Breast epithelium (tissue), 4 donors: ENCODE results near the gene SNAPC4. TPM values are rescaled to one million over a fixed set of nuclear protein-coding genes. Genes with fewer than 3 reads are reported as not detected.

ENCODE experiments used
- DNase-seq, 2 donors: peaks; one replicate each; pipeline ENCODE4 v3.0.0-alpha.2; 2019; ENCODE audit warnings: low spot score in 2 of 2
- H3K27ac ChIP-seq, 2 donors: fragments of 200-600 bp; sonication (generic) in 1 of 2; one replicate each; pipeline ENCODE4 v1.5.1; 2016 to 2019; ENCODE audit warnings: mild to moderate bottlenecking in 1 of 2
- H3K27me3 ChIP-seq, 2 donors: fragments of 200-600 bp; sonication (generic) in 1 of 2; one replicate each; pipeline versions ENCODE4 v1.5.1 to v1.6.0; 2017 to 2019; ENCODE audit warnings: control low read depth in 1 of 2, mild to moderate bottlenecking in 1 of 2
- H3K36me3 ChIP-seq: fragments of 200-600 bp; one replicate; pipeline ENCODE4 v1.5.1; 2019
- H3K4me1 ChIP-seq, 2 donors: fragments of 200-600 bp; sonication (generic); one replicate each; pipeline ENCODE4 v1.5.1; 2016 to 2019; ENCODE audit warnings: control low read depth in 1 of 2
- H3K4me3 ChIP-seq, 3 donors: fragments of 200-600 bp; sonication (generic); 1 replicate in 2 of 3; 2 replicates in 1 of 3; pipeline ENCODE4 v1.5.1; 2016 to 2019; ENCODE audit warnings: mild to moderate bottlenecking in 3 of 3, moderate library complexity in 2 of 3
- H3K9me3 ChIP-seq, 2 donors: fragments of 200-600 bp; sonication (generic) in 1 of 2; one replicate each; pipeline ENCODE4 v1.5.1; 2016 to 2019; ENCODE audit warnings: control low read depth in 1 of 2
- POLR2A ChIP-seq: fragments of 450-650 bp; IDR thresholded peaks from one replicate; pipeline ENCODE4 v1.6.1; 2016; ENCODE audit warnings: antibody characterized with exemption, mild to moderate bottlenecking, moderate library complexity
- POLR2AphosphoS5 ChIP-seq, 3 donors: sonication (generic); formaldehyde crosslinking; IDR thresholded peaks; one replicate each; pipeline ENCODE4 v1.6.1; 2017; ENCODE audit warnings: antibody characterized with exemption in 3 of 3
- intact Hi-C: fragments of 100-400 bp; cut with DNase I; formaldehyde crosslinking; loops from one replicate; pipeline ENCODE4 v1.15.1; 2023; ENCODE audit warnings: low total_unique reads
- total RNA-seq, 3 donors: library from RNA; depleted of rRNA; stranded (reverse); fragments of >200 nt; gene quantifications; one replicate each; pipeline ENCODE4 v1.1.0, GENCODE V29; 2016
- TF ChIP-seq, protein P1 (sequence below), 3 donors: fragments of 450-650 bp; IDR thresholded peaks; one replicate each; pipeline ENCODE4 v1.5.1; 2016 to 2017; ENCODE audit warnings: antibody characterized with exemption in 3 of 3, mild to moderate bottlenecking in 3 of 3, moderate library complexity in 3 of 3

The SNAPC4 gene
- total RNA-seq, 3 donors from 2014 or later = 4.6 to 7.5 (median 6.7) TPM

GRCh38 chr9:136375096-136375495 lies 24.9 kb downstream of the SNAPC4 start:
- Histone ChIP-seq H3K4me1 (peaks cover 0 to 8% of the 10 kb centered on the region in 2 donors), H3K36me3 (no peaks in the 10 kb centered on the region), H3K9me3 (no peaks in the 10 kb centered on the region), H3K4me3 (no peak overlapping the region), H3K27ac (no peak overlapping the region), H3K27me3 (no peaks in the 10 kb centered on the region)
- TF ChIP-seq POLR2AphosphoS5 (IDR thresholded peaks at IDR 0.05) (no peak), POLR2A (no peak)
- TF ChIP-seq, protein P1, sequence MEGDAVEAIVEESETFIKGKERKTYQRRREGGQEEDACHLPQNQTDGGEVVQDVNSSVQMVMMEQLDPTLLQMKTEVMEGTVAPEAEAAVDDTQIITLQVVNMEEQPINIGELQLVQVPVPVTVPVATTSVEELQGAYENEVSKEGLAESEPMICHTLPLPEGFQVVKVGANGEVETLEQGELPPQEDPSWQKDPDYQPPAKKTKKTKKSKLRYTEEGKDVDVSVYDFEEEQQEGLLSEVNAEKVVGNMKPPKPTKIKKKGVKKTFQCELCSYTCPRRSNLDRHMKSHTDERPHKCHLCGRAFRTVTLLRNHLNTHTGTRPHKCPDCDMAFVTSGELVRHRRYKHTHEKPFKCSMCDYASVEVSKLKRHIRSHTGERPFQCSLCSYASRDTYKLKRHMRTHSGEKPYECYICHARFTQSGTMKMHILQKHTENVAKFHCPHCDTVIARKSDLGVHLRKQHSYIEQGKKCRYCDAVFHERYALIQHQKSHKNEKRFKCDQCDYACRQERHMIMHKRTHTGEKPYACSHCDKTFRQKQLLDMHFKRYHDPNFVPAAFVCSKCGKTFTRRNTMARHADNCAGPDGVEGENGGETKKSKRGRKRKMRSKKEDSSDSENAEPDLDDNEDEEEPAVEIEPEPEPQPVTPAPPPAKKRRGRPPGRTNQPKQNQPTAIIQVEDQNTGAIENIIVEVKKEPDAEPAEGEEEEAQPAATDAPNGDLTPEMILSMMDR (IDR thresholded peaks at IDR 0.05) = no peak
- no peak for DNase-seq
- intact Hi-C loops = no loop called here

- no peak overlapping the region for H3K4me3 ChIP-seq
- intact Hi-C loops = no loop called here
- no peak for TF ChIP-seq POLR2A
- TF ChIP-seq, protein P1 (IDR thresholded peaks at IDR 0.05) = no peak
- no peak for TF ChIP-seq POLR2AphosphoS5 (IDR thresholded peaks at IDR 0.05)
- peak overlapping the region; percentile 19 to 61 for H3K27ac ChIP-seq
- no peaks in the 10 kb centered on the region for H3K36me3 ChIP-seq
- no peak for DNase-seq
- no peaks in the 10 kb centered on the region for H3K27me3 ChIP-seq
- no peaks in the 10 kb centered on the region for H3K9me3 ChIP-seq
- peaks cover 0 to 8% of the 10 kb centered on the region in 2 donors for H3K4me1 ChIP-seq
Measured at GRCh38 chr9:136374183-136374575, 25.8 kb downstream of the SNAPC4 start.

DNA sequence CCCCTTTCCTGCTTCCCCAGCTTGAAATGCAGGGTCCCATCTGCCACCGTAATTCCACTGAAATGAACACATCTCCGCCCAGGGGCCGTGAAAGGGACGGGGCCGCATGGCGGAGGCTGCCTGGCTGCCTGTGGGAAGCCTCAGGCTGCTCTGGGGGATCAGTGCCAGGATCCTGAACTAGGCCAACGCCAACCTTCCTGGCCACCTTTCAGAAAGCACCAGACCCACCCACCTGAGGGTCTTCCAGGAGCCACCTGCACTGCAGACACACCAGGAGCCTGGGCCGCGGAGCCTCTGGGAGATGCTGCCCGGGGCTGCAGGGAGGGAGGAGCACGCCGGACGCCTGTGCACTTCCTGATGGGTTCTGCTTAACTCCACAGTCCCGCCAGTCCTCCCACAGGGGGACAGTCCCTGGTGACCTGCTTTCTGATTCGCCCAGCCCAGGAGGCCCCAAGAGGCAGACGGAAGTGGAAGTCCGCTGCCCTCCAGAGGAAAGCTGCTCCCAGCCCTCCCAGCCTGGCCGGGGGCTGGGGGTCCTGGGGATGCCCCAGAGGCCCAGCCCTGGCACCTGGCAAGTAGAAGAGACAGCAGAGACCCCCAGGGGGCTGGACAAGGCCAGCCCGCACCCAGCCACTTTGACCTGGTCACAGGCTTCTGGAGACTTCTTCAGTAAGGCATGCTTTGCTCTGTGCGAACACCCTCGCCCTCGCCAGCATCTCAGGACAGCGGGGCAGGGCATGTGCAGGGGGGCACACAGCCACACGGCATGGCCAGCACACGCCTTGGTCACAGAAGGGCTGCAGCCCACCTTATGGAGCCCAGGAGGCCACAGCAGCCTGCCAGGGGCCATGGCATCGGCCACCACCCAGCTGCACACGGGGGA lies 26.4 kb downstream of the SNAPC4 start, which contains the start of gene CARD9:
TSS of gene CARD9 (minus strand) at position 370 of the 883 bp plus-strand sequence. CDS start 1,591 bp downstream, outside the sequence.
- Histone ChIP-seq H3K27me3 (no peaks in the 10 kb centered on the region), H3K9me3 (no peaks in the 10 kb centered on the region), H3K27ac (peak within 1 kb of the TSS; percentile 61 to 79), H3K4me3 (peak within 1 kb of the TSS; percentile 24 to 55 (median 31)), H3K36me3 (no peaks in the 10 kb centered on the region), H3K4me1 (peaks cover 0 to 8% of the 10 kb centered on the region in 2 donors)
- intact Hi-C loops = no loop called here
- no peak for DNase-seq
- TF ChIP-seq, protein P1 (IDR thresholded peaks at IDR 0.05) = no peak
- TF ChIP-seq POLR2A (no peak), POLR2AphosphoS5 (IDR thresholded peaks at IDR 0.05) (no peak)

- Histone ChIP-seq H3K4me1 (peaks cover 0 to 8% of the 10 kb centered on the region in 2 donors), H3K27ac (peak overlapping the region; percentile 68 to 79), H3K4me3 (peak overlapping the region; percentile 24 to 55 (median 31)), H3K9me3 (no peaks in the 10 kb centered on the region), H3K27me3 (no peaks in the 10 kb centered on the region), H3K36me3 (no peaks in the 10 kb centered on the region)
- intact Hi-C loops = no loop called here
- TF ChIP-seq POLR2A (no peak), POLR2AphosphoS5 (IDR thresholded peaks at IDR 0.05) (peak in 1 of 3 donors; percentile 32)
- DNase-seq = peak in 1 of 2 donors; percentile 77
Measured at GRCh38 chr9:136372561-136373299, 27.2 kb downstream of the SNAPC4 start.

DNA sequence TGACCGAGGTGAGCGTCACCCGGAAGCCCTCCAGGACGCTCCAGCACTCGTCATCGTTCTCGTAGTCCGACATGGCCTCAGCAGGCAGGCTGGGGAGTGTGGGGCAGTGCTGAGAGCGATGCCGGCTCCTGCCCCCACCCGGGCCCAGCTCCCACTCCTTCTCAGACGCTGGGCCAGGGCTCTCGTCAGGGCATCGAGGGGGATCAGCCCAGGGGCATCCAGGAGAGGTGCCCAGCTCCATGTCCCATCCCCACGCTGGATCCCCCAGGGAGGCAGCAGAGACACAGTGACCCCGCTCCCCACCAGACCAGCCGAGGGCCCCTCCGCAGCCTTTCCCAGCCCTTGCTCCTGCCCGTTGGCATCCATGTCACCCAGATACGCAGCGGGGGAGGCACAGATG lies 28.0 kb downstream of the SNAPC4 start:
- H3K27ac ChIP-seq = peak overlapping the region; percentile 68 to 79
- no peaks in the 10 kb centered on the region for H3K36me3 ChIP-seq
- peak overlapping the region in 1 of 3 donors; percentile 55 for H3K4me3 ChIP-seq
- DNase-seq = no peak
- H3K4me1 ChIP-seq = peaks cover 0 to 8% of the 10 kb centered on the region in 2 donors
- H3K9me3 ChIP-seq = no peaks in the 10 kb centered on the region
- no peaks in the 10 kb centered on the region for H3K27me3 ChIP-seq
- intact Hi-C loops = no loop called here
- TF ChIP-seq POLR2AphosphoS5 (IDR thresholded peaks at IDR 0.05) = no peak
- TF ChIP-seq POLR2A = no peak
- TF ChIP-seq, protein P1 (IDR thresholded peaks at IDR 0.05) = no peak
